CD4-positive, alpha-beta T cell (primary cell): ENCODE data around the gene CLPSL2. TPM values are rescaled to one million over a fixed set of nuclear protein-coding genes. Genes with fewer than 3 reads are reported as not detected.

Experiments
- ATAC-seq: fragments of 200-7000 bp; cut with Tn5 transposase; one replicate; pipeline ENCODE4 v1.10.0; 2022; ENCODE audit warnings: mild to moderate bottlenecking; ENCODE audit not compliant: poor library complexity
- CTCF ChIA-PET: fragments of 350-600 bp; sonication (Branson Sonifier 250); formaldehyde crosslinking; loops from one replicate; lab custom pipeline; 2021; ENCODE audit warnings: antibody characterized with exemption, inconsistent platforms; lab: Charles Lee
- POLR2A ChIA-PET: fragments of 350-600 bp; sonication (Branson Sonifier 250); formaldehyde crosslinking; loops from one replicate; lab custom pipeline; 2021; ENCODE audit warnings: antibody characterized with exemption, inconsistent platforms; lab: Charles Lee
- DNase-seq, 14 experiments: peaks; one replicate each; pipeline ENCODE4 v3.0.0-alpha.2; 2013 to 2020; ENCODE audit warnings: mixed read lengths in 2 of 14
- H3K27ac ChIP-seq, 2 donors: one replicate each; pipeline versions ENCODE4 v1.5.1 to v1.7.0; 2013; ENCODE audit warnings: low read length in 2 of 2, low read depth in 1 of 2, mild to moderate bottlenecking in 1 of 2
- H3K27me3 ChIP-seq, 2 experiments: 1 replicate in 1 of 2; 2 replicates in 1 of 2; pipeline versions ENCODE4 v1.6.1 to v1.7.0; 2013; ENCODE audit warnings: low read length in 2 of 2, control low read depth in 1 of 2, mild to moderate bottlenecking in 1 of 2, moderate library complexity in 1 of 2; ENCODE audit not compliant: insufficient read depth in 2 of 2, control insufficient read depth in 1 of 2
- H3K36me3 ChIP-seq: one replicate; pipeline ENCODE4 v1.6.1; 2013; ENCODE audit warnings: low read length, control low read depth; ENCODE audit not compliant: insufficient read depth
- H3K4me1 ChIP-seq: one replicate; pipeline ENCODE4 v1.6.1; 2013; ENCODE audit warnings: low read length, control low read depth; ENCODE audit not compliant: insufficient read depth
- H3K4me3 ChIP-seq: one replicate; pipeline ENCODE4 v1.5.1; 2013; ENCODE audit warnings: mild to moderate bottlenecking, low read length, moderate library complexity
- H3K9me3 ChIP-seq, 2 experiments: 1 replicate in 1 of 2; 2 replicates in 1 of 2; pipeline versions ENCODE4 v1.6.1 to v1.7.0; 2013; ENCODE audit warnings: low read length in 2 of 2, mild to moderate bottlenecking in 2 of 2, control low read depth in 1 of 2, moderate library complexity in 1 of 2; ENCODE audit not compliant: control insufficient read depth in 1 of 2, insufficient read depth in 1 of 2
- H3K27ac Mint-ChIP-seq: one replicate; pipeline ENCODE4 v1.8.0; 2020; ENCODE audit warnings: mixed read lengths
- H3K27me3 Mint-ChIP-seq: one replicate; pipeline ENCODE4 v1.8.0; 2021; ENCODE audit warnings: mixed read lengths
- H3K36me3 Mint-ChIP-seq: one replicate; pipeline ENCODE4 v1.8.0; 2021; ENCODE audit warnings: low read depth, mixed read lengths
- H3K4me1 Mint-ChIP-seq: one replicate; pipeline ENCODE4 v1.8.0; 2021; ENCODE audit warnings: low read depth, mixed read lengths
- H3K4me3 Mint-ChIP-seq: one replicate; pipeline ENCODE4 v1.8.0; 2020; ENCODE audit warnings: mild to moderate bottlenecking, mixed read lengths
- H3K9me3 Mint-ChIP-seq: one replicate; pipeline ENCODE4 v1.8.0; 2020; ENCODE audit warnings: mixed read lengths
- intact Hi-C, 2 experiments: fragments of 100-400 bp; cut with DNase I in 1 of 2; cut with micrococcal nuclease in 1 of 2; formaldehyde crosslinking; loops; one replicate each; pipeline versions ENCODE4 v1.15.1 to v1.9.0; 2023 to 2025; cut with DNase I, micrococcal nuclease
- total RNA-seq, 174 experiments: library from RNA in 2 of 174; stranded (reverse) in 2 of 174; gene quantifications; one replicate each; pipeline ENCODE4 v1.2.3 and lab custom pipeline; 2021 to 2026
- TF ChIP-seq, protein P1 (sequence below): fragments of 200-600 bp; IDR thresholded peaks from one replicate; pipeline ENCODE4 v1.8.0; 2022; ENCODE audit warnings: antibody characterized with exemption, mild to moderate bottlenecking

CLPSL2 gene
- total RNA-seq, 2 experiments from 2014 or later, result not detected

DNA sequence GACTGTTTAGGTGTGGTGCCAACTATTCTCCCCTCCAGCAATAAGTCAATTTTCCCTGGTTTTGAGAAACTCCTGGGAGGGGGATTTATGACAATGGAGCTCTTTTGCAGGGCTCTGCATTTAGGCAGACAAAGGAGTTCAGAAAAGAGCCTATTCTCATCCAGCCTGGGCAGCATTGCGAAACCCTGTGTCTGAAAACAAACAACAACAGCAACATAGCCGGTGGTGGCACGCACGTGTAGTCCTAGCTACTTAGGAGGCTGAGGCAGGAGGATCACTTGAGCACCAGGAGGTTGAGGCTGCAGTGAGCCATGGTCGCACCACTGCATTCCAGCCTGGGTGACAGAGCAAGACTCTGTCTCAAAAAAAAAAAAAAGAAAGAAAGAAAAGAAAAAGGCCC is 14.3 kb downstream of the CLPSL2 start:
- H3K27me3 Mint-ChIP-seq, result peaks cover 50% of the 10 kb centered on the region
- no peaks in the 10 kb centered on the region for H3K4me1 Mint-ChIP-seq
- no peak overlapping the region for H3K27ac Mint-ChIP-seq
- H3K4me3 ChIP-seq, result no peak overlapping the region
- H3K4me1 ChIP-seq, result peaks cover 5% of the 10 kb centered on the region
- no peaks in the 10 kb centered on the region for H3K36me3 Mint-ChIP-seq
- ATAC-seq (no peak), DNase-seq (no peak)
- H3K27ac ChIP-seq, result no peak overlapping the region
- POLR2A ChIA-PET, result no interaction called here
- intact Hi-C loops, result no loop called here
- H3K9me3 Mint-ChIP-seq, result no peaks in the 10 kb centered on the region
- H3K36me3 ChIP-seq, result no peaks in the 10 kb centered on the region
- CTCF ChIA-PET, result no interaction called here
- no peak overlapping the region for H3K4me3 Mint-ChIP-seq
- TF ChIP-seq, protein P1, sequence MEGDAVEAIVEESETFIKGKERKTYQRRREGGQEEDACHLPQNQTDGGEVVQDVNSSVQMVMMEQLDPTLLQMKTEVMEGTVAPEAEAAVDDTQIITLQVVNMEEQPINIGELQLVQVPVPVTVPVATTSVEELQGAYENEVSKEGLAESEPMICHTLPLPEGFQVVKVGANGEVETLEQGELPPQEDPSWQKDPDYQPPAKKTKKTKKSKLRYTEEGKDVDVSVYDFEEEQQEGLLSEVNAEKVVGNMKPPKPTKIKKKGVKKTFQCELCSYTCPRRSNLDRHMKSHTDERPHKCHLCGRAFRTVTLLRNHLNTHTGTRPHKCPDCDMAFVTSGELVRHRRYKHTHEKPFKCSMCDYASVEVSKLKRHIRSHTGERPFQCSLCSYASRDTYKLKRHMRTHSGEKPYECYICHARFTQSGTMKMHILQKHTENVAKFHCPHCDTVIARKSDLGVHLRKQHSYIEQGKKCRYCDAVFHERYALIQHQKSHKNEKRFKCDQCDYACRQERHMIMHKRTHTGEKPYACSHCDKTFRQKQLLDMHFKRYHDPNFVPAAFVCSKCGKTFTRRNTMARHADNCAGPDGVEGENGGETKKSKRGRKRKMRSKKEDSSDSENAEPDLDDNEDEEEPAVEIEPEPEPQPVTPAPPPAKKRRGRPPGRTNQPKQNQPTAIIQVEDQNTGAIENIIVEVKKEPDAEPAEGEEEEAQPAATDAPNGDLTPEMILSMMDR, result no peak
- H3K9me3 ChIP-seq, result peaks cover 0 to 11% of the 10 kb centered on the region in 2 experiments
- H3K27me3 ChIP-seq, result peaks cover 24 to 25% of the 10 kb centered on the region in 2 experiments

DNA sequence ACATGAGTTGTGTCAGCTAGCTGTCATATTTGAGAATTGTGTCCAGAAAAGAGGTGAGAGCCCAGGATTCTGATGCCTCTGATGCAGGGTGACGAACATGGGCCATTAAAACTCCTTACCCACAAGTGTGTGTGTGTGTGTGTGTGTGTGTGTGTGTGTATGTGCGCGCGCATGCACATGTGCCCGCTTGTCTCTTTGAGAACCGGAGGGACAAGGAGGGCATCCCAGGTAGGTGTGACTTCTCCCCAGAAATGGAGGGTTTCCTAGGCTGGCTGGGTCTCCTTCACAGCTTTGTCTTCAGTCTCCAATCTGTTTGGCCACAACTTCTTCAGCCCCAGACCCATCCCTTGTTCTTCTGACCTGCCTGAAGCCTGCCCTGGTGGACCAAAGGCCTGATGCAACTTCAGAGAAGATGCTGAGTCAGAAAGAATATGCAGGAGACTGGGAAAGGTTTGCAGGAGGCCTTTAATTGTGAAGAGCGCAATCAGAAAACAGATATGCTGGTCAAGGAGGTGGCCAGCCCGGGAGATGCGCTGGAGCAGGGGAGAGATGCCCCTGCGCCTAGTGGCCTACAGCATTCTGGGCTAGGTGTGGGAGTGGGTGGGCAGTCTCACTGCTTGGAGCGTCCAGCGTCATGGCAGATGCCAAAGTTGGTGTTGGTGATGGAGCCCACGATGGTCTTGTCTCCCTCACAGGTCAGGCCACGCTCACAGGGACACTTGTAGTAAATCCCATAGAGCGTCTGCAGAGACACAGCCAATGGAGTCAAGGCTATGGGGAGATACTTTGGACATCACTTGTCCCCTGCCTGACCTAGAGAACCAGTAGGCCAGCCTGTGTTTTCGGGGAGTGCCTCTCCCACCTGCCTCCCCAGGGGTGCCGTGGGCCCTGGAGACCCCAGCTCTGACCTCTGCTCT is 18.4 kb downstream of the CLPSL2 start:
- Histone ChIP-seq H3K36me3 (no peaks in the 10 kb centered on the region), H3K4me1 (no peaks in the 10 kb centered on the region), H3K27ac (no peak overlapping the region), H3K4me3 (no peak overlapping the region), H3K27me3 (no peaks in the 10 kb centered on the region), H3K9me3 (peaks cover 0 to 3% of the 10 kb centered on the region in 2 experiments)
- DNase-seq (no peak), ATAC-seq (no peak)
- peaks cover 17% of the 10 kb centered on the region for H3K27me3 Mint-ChIP-seq
- H3K4me3 Mint-ChIP-seq, result no peak overlapping the region
- intact Hi-C loops, result no loop called here
- no peaks in the 10 kb centered on the region for H3K4me1 Mint-ChIP-seq
- H3K27ac Mint-ChIP-seq, result no peak overlapping the region
- H3K36me3 Mint-ChIP-seq, result no peaks in the 10 kb centered on the region
- TF ChIP-seq, protein P1, result no peak
- ChIA-PET POLR2A (no interaction called here), CTCF (no interaction called here)
- H3K9me3 Mint-ChIP-seq, result no peaks in the 10 kb centered on the region

DNA sequence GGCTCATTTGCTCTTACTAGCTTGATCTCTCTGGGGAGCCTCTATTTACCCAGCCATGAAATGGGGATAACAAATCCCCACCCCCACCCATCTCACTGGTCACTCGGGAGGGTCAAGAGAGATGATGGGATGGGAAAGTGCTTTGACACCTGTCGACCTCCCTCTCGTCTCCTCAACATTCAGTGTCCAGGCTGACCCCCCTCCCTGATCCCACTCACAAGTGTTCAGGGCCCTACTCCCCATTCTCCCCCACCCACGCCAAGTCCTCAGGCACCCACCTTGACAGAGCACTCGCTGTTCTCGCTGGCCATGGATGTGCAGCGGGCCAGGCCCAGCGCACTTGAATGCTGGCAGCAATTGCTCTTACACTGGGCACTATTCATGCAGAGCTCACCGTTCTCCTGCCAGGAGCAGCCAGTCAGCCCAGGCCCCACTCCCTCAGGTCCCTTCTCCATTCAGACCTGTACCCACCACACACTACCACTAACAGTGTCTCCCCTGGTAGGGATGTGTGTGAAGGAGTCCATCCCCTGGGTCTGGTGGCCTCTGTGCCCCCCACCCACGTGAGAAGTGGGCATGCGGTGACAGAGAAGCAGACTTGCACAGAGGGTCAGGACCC is 19.2 kb downstream of the CLPSL2 start:
- no peaks in the 10 kb centered on the region for H3K36me3 Mint-ChIP-seq
- ATAC-seq, result no peak
- peaks cover 0 to 3% of the 10 kb centered on the region in 2 experiments for H3K9me3 ChIP-seq
- no peak for DNase-seq
- no peaks in the 10 kb centered on the region for H3K4me1 Mint-ChIP-seq
- no peaks in the 10 kb centered on the region for H3K9me3 Mint-ChIP-seq
- H3K4me3 Mint-ChIP-seq, result no peak overlapping the region
- ChIA-PET CTCF (no interaction called here), POLR2A (no interaction called here)
- H3K27me3 Mint-ChIP-seq, result peaks cover 18% of the 10 kb centered on the region
- TF ChIP-seq, protein P1, result no peak
- no peak overlapping the region for H3K4me3 ChIP-seq
- H3K36me3 ChIP-seq, result no peaks in the 10 kb centered on the region
- intact Hi-C loops, result no loop called here
- H3K27me3 ChIP-seq, result no peaks in the 10 kb centered on the region
- H3K27ac ChIP-seq, result no peak overlapping the region
- no peaks in the 10 kb centered on the region for H3K4me1 ChIP-seq
- no peak overlapping the region for H3K27ac Mint-ChIP-seq
